Spleen (tissue), 11 donors: ENCODE data around the gene FASN. TPM values are rescaled to one million over a fixed set of nuclear protein-coding genes. Genes with fewer than 3 reads are reported as not detected.

ENCODE experiments used
- DNase-seq: peaks from one replicate; pipeline ENCODE4 v3.0.0-alpha.2; 2020
- H3K27ac ChIP-seq, 8 donors: fragments of 200-600 bp; sonication (generic) in 7 of 8; 1 replicate in 4 of 8; 2 replicates in 4 of 8; pipeline versions ENCODE4 v1.5.0 to v1.8.0; 2016 to 2021; ENCODE audit warnings: inconsistent platforms in 4 of 8, mild to moderate bottlenecking in 4 of 8, moderate library complexity in 1 of 8
- H3K27me3 ChIP-seq, 7 donors: fragments of 200-600 bp; sonication (generic) in 6 of 7; replicated peaks in 1 of 7; 1 replicate in 4 of 7; 2 replicates in 3 of 7; pipeline versions ENCODE4 v1.5.0 to v1.8.0; 2016 to 2021; ENCODE audit warnings: inconsistent platforms in 3 of 7, mild to moderate bottlenecking in 1 of 7
- H3K36me3 ChIP-seq, 6 donors: fragments of 200-600 bp; sonication (generic) in 5 of 6; 1 replicate in 4 of 6; 2 replicates in 2 of 6; pipeline versions ENCODE4 v1.5.0 to v1.8.0; 2016 to 2021; ENCODE audit warnings: inconsistent platforms in 2 of 6
- H3K4me1 ChIP-seq, 6 donors: fragments of 200-600 bp; sonication (generic) in 5 of 6; 1 replicate in 3 of 6; 2 replicates in 3 of 6; pipeline versions ENCODE4 v1.5.0 to v1.8.0; 2016 to 2021; ENCODE audit warnings: inconsistent platforms in 3 of 6
- H3K4me3 ChIP-seq, 8 donors: fragments of 200-600 bp; sonication (generic) in 7 of 8; 1 replicate in 4 of 8; 2 replicates in 4 of 8; pipeline versions ENCODE4 v1.5.0 to v1.8.0; 2016 to 2021; ENCODE audit warnings: inconsistent platforms in 4 of 8, mild to moderate bottlenecking in 4 of 8, moderate library complexity in 2 of 8
- H3K9me3 ChIP-seq, 8 donors: fragments of 200-600 bp; sonication (generic) in 7 of 8; 1 replicate in 4 of 8; 2 replicates in 4 of 8; pipeline versions ENCODE4 v1.5.0 to v1.8.0; 2016 to 2021; ENCODE audit warnings: inconsistent platforms in 4 of 8
- POLR2A ChIP-seq, 3 donors: fragments of 450-650 bp; IDR thresholded peaks; one replicate each; pipeline ENCODE4 v1.5.1; 2017; ENCODE audit warnings: antibody characterized with exemption in 3 of 3, mild to moderate bottlenecking in 1 of 3
- POLR2AphosphoS5 ChIP-seq, 3 donors: sonication (generic); formaldehyde crosslinking; IDR thresholded peaks; one replicate each; pipeline ENCODE4 v1.5.1; 2017; ENCODE audit warnings: antibody characterized with exemption in 3 of 3
- WGBS, 5 donors: extraction: QIAGEN DNeasy Blood & Tissue Kit in 3 of 5; methylation state at CpG; one replicate each; pipeline versions ENCODE4 v1.1.5 to v1.1.7; 2013 to 2018; 5-methylcytosine and 5-hydroxymethylcytosine counted together
- intact Hi-C: fragments of 100-400 bp; cut with DNase I; formaldehyde crosslinking; loops from one replicate; pipeline ENCODE4 v1.15.0; 2023; ENCODE audit warnings: low total_unique reads
- polyA plus RNA-seq, 3 donors: library from polyadenylated mRNA; stranded (reverse); fragments of 200-250 nt; gene quantifications; one replicate each; pipeline ENCODE4 v1.2.1, GENCODE V29; 2013
- total RNA-seq, 7 donors: library from RNA; depleted of rRNA in 3 of 7; stranded (reverse); fragments of >200 nt in 3 of 7; fragmentation: NEBNext Ultra II Directional in 4 of 7; extraction: Animal tissue kit (Norgen Biotek cat#: 25700) in 4 of 7; gene quantifications; one replicate each; pipeline versions ENCODE4 v1.1.0 to v1.2.1, GENCODE V29; 2016 to 2021
- TF ChIP-seq, protein P1 (sequence below), 11 experiments: fragments of 200-600 bp in 7 of 11; fragments of 450-650 bp in 4 of 11; sonication (generic) in 4 of 11; IDR thresholded peaks in 8 of 11; conservative IDR thresholded peaks in 3 of 11; 1 replicate in 7 of 11; 2 replicates in 4 of 11; pipeline versions ENCODE4 v1.4.0 to v1.8.0; 2016 to 2021; ENCODE audit warnings: antibody characterized with exemption in 11 of 11, inconsistent platforms in 4 of 11, mild to moderate bottlenecking in 1 of 11
- donor health status: healthy with polysubstance abuse.
- donor health status: DM: no; HTN: no; CAD: no; lungs with moderate emphysema.
- donor health status: DM: no; HTN: no; CAD: no.
- donor health status: Bipolar disorder and iron deficiency.
- donor health status: healthy.
- donor health status: DM: no; HTN: no; CAD: no.
- donor health status: DM: yes; HTN: yes; CAD: no.

Gene FASN
- total and polyA plus RNA-seq, 10 donors: 9.3 to 45.2 (median 21.3) TPM

DNA sequence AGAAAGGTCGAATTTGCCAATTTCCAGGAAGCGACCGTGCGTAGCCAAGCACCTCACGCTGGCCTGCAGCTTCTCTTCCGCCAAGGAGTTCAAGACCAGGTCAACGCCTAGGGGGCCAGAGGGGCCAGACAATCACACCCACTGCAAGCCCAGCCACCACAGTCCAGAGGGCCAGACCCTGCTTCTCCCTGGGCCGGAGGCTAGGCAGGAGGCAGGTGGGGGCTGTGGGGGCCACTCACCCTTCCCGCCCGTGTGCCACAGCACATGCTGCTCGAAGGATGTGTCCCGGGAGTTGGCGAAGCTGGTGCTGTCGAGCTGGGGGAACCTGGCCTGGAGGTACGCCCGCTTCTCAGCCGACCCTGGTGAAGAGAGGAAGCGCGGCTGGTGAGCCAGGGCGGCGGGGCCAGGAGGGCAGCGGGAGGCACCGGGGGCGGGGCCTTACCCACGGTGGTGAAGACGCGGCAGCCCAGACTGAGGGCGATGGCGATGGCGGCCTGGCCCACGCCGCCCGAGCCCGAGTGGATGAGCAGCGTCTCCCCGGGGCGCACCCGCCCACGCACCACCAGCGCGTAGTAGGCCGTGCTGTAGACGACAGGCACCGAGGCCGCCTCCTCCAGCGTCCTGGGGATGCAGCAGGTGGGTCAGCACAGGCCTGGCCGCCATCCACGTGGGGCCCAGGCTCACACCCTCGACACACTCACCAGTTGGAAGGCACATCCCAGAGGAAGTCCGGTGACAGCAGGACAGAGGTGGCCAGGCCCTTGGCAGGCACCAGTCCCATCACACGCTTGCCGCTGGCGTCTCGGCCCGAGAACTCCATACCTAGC lies 14.3 kb downstream of the FASN start:
- intact Hi-C loops: no loop called here
- TF ChIP-seq POLR2AphosphoS5 (IDR thresholded peaks at IDR 0.05) (no peak), POLR2A (IDR thresholded peaks at IDR 0.05) (no peak)
- TF ChIP-seq, protein P1, sequence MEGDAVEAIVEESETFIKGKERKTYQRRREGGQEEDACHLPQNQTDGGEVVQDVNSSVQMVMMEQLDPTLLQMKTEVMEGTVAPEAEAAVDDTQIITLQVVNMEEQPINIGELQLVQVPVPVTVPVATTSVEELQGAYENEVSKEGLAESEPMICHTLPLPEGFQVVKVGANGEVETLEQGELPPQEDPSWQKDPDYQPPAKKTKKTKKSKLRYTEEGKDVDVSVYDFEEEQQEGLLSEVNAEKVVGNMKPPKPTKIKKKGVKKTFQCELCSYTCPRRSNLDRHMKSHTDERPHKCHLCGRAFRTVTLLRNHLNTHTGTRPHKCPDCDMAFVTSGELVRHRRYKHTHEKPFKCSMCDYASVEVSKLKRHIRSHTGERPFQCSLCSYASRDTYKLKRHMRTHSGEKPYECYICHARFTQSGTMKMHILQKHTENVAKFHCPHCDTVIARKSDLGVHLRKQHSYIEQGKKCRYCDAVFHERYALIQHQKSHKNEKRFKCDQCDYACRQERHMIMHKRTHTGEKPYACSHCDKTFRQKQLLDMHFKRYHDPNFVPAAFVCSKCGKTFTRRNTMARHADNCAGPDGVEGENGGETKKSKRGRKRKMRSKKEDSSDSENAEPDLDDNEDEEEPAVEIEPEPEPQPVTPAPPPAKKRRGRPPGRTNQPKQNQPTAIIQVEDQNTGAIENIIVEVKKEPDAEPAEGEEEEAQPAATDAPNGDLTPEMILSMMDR (IDR thresholded peaks at IDR 0.05 in 8 of 11, conservative IDR thresholded peaks at IDR 0.05 in 3 of 11): no peak
- Histone ChIP-seq H3K27ac (no peak overlapping the region), H3K9me3 (no peaks in the 10 kb centered on the region), H3K4me3 (no peak overlapping the region), H3K36me3 (peaks cover 0 to 100% (median 97%) of the 10 kb centered on the region in 6 donors), H3K4me1 (peaks cover 0 to 13% (median 4%) of the 10 kb centered on the region in 6 donors), H3K27me3 (no peaks in the 10 kb centered on the region)
- 86 to 95% (median 91%) methylated on average over 38 to 55 of the region's 55 CpGs for WGBS, 5 donors
- no peak for DNase-seq

DNA sequence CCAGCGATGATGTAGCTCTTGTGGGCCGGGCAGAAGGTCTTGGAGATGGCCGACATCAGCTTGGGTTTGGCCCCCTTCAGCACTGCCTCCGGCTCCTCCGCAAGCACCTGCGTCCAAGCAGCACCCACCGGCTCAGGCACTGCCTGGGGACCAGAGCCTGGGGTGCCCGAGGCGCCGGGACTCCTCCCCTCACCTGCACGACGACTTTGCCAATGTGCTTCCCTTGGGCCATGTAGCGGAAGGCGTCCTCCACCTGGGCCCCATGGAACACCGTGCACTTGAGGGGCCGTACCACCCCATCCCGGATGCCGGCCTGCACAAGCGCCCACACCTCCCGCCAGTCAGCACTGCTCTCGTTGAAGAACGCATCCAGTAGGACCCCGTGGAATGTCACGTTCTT lies 15.0 kb downstream of the FASN start:
- intact Hi-C loops: no loop called here
- no peak for TF ChIP-seq POLR2A (IDR thresholded peaks at IDR 0.05)
- TF ChIP-seq, protein P1 (IDR thresholded peaks at IDR 0.05 in 8 of 11, conservative IDR thresholded peaks at IDR 0.05 in 3 of 11): no peak
- TF ChIP-seq POLR2AphosphoS5 (IDR thresholded peaks at IDR 0.05): no peak
- Histone ChIP-seq H3K27ac (no peak overlapping the region), H3K4me1 (peaks cover 0 to 13% (median 4%) of the 10 kb centered on the region in 6 donors), H3K36me3 (peaks cover 0 to 100% (median 93%) of the 10 kb centered on the region in 6 donors), H3K27me3 (no peaks in the 10 kb centered on the region), H3K9me3 (no peaks in the 10 kb centered on the region), H3K4me3 (no peak overlapping the region)
- no peak for DNase-seq
- 90 to 96% (median 94%) methylated on average over 11 to 24 of the region's 24 CpGs for WGBS, 5 donors

DNA sequence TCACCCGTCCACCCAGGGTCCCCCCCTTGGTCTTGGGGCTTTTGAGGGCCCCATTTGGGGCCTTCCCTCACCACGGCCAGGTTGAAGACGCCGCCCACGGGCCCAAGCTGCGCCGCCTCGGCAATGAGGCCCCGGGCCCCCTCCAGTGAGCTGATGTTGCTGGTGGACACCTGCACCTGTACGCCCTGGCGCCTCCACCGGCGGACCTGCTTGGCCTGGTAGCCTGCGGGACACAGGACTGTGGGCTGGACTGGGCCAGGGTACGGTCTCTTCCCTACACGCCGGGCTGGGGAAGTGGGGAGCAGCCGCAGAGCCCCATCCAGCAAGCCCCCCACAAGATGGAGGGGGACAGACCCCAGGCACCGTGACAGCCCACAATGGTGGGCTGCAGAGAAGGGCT lies 15.6 kb downstream of the FASN start:
- H3K36me3 ChIP-seq: peaks cover 0 to 100% (median 88%) of the 10 kb centered on the region in 6 donors

DNA sequence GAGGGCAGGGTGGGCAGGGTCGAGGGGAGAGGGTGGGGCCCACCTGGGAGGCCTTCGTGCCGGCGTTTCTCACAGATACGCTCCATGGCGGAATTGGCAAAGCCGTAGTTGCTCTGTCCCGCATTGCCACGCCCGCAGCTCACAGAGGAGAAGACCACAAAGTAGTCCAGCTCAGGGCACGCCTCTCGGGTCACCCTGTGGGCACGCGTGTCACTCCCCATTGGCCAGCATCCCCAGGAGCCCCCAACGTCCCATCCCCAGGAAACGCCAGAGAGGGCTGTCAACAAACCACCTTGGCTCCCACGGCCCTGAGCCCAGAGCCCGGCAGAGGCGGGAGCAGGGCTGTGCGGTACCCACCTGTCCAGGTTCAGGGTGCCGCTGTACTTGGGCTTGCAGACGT lies 16.1 kb downstream of the FASN start:
- WGBS, 5 donors: 91 to 96% (median 93%) methylated on average over 6 to 22 of the region's 22 CpGs
- Histone ChIP-seq H3K9me3 (no peaks in the 10 kb centered on the region), H3K4me3 (no peak overlapping the region), H3K4me1 (peaks cover 0 to 13% (median 4%) of the 10 kb centered on the region in 6 donors), H3K27ac (no peak overlapping the region), H3K36me3 (peaks cover 0 to 95% (median 83%) of the 10 kb centered on the region in 6 donors), H3K27me3 (no peaks in the 10 kb centered on the region)
- intact Hi-C loops: no loop called here
- TF ChIP-seq POLR2A (IDR thresholded peaks at IDR 0.05) (no peak), POLR2AphosphoS5 (IDR thresholded peaks at IDR 0.05) (no peak)
- TF ChIP-seq, protein P1 (IDR thresholded peaks at IDR 0.05 in 8 of 11, conservative IDR thresholded peaks at IDR 0.05 in 3 of 11): no peak
- no peak for DNase-seq

More for the DNA sequence above, 15.6 kb downstream of the FASN start:
- WGBS, 5 donors: 86 to 94% (median 91%) methylated on average over 7 to 19 of the region's 19 CpGs
- Histone ChIP-seq H3K9me3 (no peaks in the 10 kb centered on the region), H3K4me1 (peaks cover 0 to 13% (median 4%) of the 10 kb centered on the region in 6 donors), H3K4me3 (no peak overlapping the region), H3K27me3 (no peaks in the 10 kb centered on the region), H3K27ac (no peak overlapping the region)
- intact Hi-C loops: no loop called here
- DNase-seq: no peak
- TF ChIP-seq, protein P1 (IDR thresholded peaks at IDR 0.05 in 8 of 11, conservative IDR thresholded peaks at IDR 0.05 in 3 of 11): no peak
- TF ChIP-seq POLR2AphosphoS5 (IDR thresholded peaks at IDR 0.05): no peak
- no peak for TF ChIP-seq POLR2A (IDR thresholded peaks at IDR 0.05)
